K562 (cell line): Measurements from ENCODE around the gene FBN3. TPM values are rescaled to one million over a fixed set of nuclear protein-coding genes. Genes with fewer than 3 reads are reported as not detected.

Experiments used
- ARID1B ChIP-seq: fragments of 450-650 bp; IDR thresholded peaks from 2 replicates; pipeline ENCODE4 v1.6.1; 2016; ENCODE audit warnings: antibody characterized with exemption, mild to moderate bottlenecking, inconsistent platforms
- CTCF ChIP-seq, 3 experiments: IDR thresholded peaks in 2 of 3; conservative IDR thresholded peaks in 1 of 3; 2 replicates each; pipeline ENCODE4 v1.5.1; 2011 to 2012; ENCODE audit warnings: low read length in 3 of 3, mild to moderate bottlenecking in 3 of 3, control low read depth in 2 of 3, improper control_type of control experiment in 1 of 3, inconsistent platforms in 1 of 3, low read depth in 1 of 3, mixed read lengths in 1 of 3, moderate library complexity in 1 of 3; ENCODE audit not compliant: insufficient read depth in 2 of 3
- DPF2 ChIP-seq: fragments of 450-650 bp; IDR thresholded peaks from 2 replicates; pipeline ENCODE4 v1.6.1; 2016
- HINFP ChIP-seq: fragments of 450-650 bp; conservative IDR thresholded peaks from 2 replicates; pipeline ENCODE4 v1.6.1; 2016; ENCODE audit warnings: missing genetic modification characterization, low read depth, mild to moderate bottlenecking, control low read depth, missing compliant biosample characterization
- MAZ ChIP-seq, 2 experiments: fragments of 450-650 bp in 1 of 2; sonication (generic) in 1 of 2; formaldehyde crosslinking; IDR thresholded peaks in 1 of 2; conservative IDR thresholded peaks in 1 of 2; 2 replicates each; pipeline versions ENCODE4 v1.4.0 to v1.5.0; 2020; ENCODE audit warnings: mild to moderate bottlenecking in 1 of 2, missing genetic modification reagents in 1 of 2
- NFE2 ChIP-seq: IDR thresholded peaks from 2 replicates; pipeline ENCODE4 v1.6.1; 2014; ENCODE audit warnings: antibody characterized with exemption, low read depth
- PHB2 ChIP-seq: fragments of 450-650 bp; IDR thresholded peaks from 2 replicates; pipeline ENCODE4 v1.6.1; 2017; ENCODE audit warnings: low read depth
- RAD21 ChIP-seq, 2 experiments: fragments of 250-450 bp in 1 of 2; fragments of 450-650 bp in 1 of 2; sonication (Bioruptor Pico) in 1 of 2; formaldehyde crosslinking in 1 of 2; IDR thresholded peaks in 1 of 2; conservative IDR thresholded peaks in 1 of 2; 2 replicates each; pipeline versions ENCODE4 v1.4.0 to v1.8.0; 2020 to 2022; ENCODE audit warnings: mild to moderate bottlenecking in 2 of 2, moderate library complexity in 1 of 2
- SMC3 ChIP-seq: conservative IDR thresholded peaks from 2 replicates; pipeline ENCODE4 v1.6.1; 2011; ENCODE audit warnings: low read depth, low read length, improper control_type of control experiment; ENCODE audit not compliant: insufficient read depth
- STAG1 ChIP-seq: sonication (generic); formaldehyde crosslinking; IDR thresholded peaks from 2 replicates; pipeline ENCODE4 v1.5.0; 2020; ENCODE audit warnings: missing genetic modification reagents, borderline replicate concordance
- polyA plus RNA-seq, 8 experiments: library from polyadenylated mRNA; depleted of rRNA in 4 of 8; stranded (reverse) in 5 of 8; unstranded in 3 of 8; fragments of >200 nt; fragmentation: Nextera tagmentation in 2 of 8; fragmentation: Illumina TruSeq in 1 of 8; extraction: Ambion mirVana in 2 of 8; extraction: Trizol in 1 of 8; gene quantifications; 2 replicates each; pipeline versions ENCODE4 v1.2.1 to v1.2.3, GENCODE V29; 2011 to 2014; ENCODE audit warnings: inconsistent platforms in 1 of 8, missing spikeins in 1 of 8
- total RNA-seq, 7 experiments: library from RNA; depleted of rRNA in 6 of 7; stranded (reverse); fragments of >200 nt in 6 of 7; fragmentation: Illumina TruSeq in 2 of 7; extraction: Trizol in 2 of 7; gene quantifications; 2 replicates each; pipeline versions ENCODE4 v1.2.1 to v1.2.3, GENCODE V29; 2011 to 2021; ENCODE audit warnings: low replicate concordance in 1 of 7

Gene FBN3
- total and polyA plus RNA-seq, 9 of the 15 experiments (the other 6 are each of a cell fraction or from before 2014, with no cell fraction given): under 0.01 to 0.29 (median 0.01) TPM; not detected in 4

- TF ChIP-seq CTCF (IDR thresholded peaks at IDR 0.05 in 2 of 3, conservative IDR thresholded peaks at IDR 0.05 in 1 of 3; ENCODE audit: insufficient read depth in 2 of 3, low read depth in 1 of 3, low read length in 3 of 3) (peak; percentile 33 to 53 (median 51); a peak in 5 of 6 replicates), HINFP (tag) (0 out of 2 replicates have a peak, but pooled peaks have one; percentile 54), DPF2 (peak; percentile 15; the same call in 1 of the 2 replicates), PHB2 (0 out of 2 replicates have a peak, but pooled peaks have one; percentile 26), ARID1B (0 out of 2 replicates have a peak, but pooled peaks have one; percentile 4), SMC3 (peak; percentile 18; the same call in 1 of the 2 replicates), STAG1 (peak; percentile 10; the same call in 1 of the 2 replicates), MAZ (CRISPR knock-in tag; conservative IDR thresholded peaks at IDR 0.05 in 1 of 2, IDR thresholded peaks at IDR 0.05 in 1 of 2) (peak in 1 of 2 experiments; percentile 72; a peak in 2 of 4 replicates), NFE2 (0 out of 2 replicates have a peak, but pooled peaks have one; percentile 17), RAD21 (CRISPR knock-in tag; conservative IDR thresholded peaks at IDR 0.05 in 1 of 2, IDR thresholded peaks at IDR 0.05 in 1 of 2) (peak; percentile 18 to 55; a peak in 3 of 4 replicates)
- TF ChIP-seq, all 486 proteins: peak for 12; not testable (repeated sequence) for 474
These were observed 4.6 kb upstream of the FBN3 start (continued) for GRCh38 chr19:8154014-8154413.
